ENCODE data around the gene GPC5.

The GPC5 gene

DNA sequence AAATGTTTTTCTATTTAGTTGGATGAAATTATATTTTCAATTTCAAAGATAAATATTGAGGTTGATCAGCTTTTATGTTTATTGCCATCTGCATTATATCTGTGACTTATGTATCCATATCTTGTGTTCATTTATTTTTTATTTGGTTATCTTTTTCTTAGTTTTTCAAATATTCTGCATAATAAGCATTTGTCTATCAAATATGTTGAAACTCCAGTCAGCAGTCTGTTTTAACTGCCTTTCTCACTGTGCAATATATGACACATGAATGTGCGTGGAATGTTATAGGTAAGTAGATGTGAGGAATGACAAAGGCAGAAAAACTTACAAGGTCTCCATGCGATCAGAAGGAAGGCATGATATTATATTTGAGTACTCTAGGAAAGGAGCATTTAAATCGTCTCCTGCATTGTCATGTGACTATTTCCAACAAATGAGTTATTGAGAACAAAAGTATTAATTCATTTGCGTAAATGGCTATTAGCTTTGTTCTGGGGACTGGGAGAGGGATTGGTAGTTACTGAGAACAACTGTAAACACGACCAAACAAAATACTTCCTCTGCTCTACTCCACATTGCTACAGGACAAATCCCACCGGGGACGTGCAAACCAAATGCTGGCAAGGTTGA lies 318.1 kb downstream of the GPC5 start:
- H3K27me3 Mint-ChIP-seq (ENCODE audit: low read depth) = peaks cover 3% of the 10 kb centered on the region
- no peak overlapping the region for H3K27ac Mint-ChIP-seq
- no peaks in the 10 kb centered on the region for H3K4me1 Mint-ChIP-seq (ENCODE audit: low read depth)
- H3K36me3 Mint-ChIP-seq (ENCODE audit: low read depth) = no peaks in the 10 kb centered on the region
- no peak overlapping the region for H3K4me3 Mint-ChIP-seq
- H3K9me3 Mint-ChIP-seq = no peaks in the 10 kb centered on the region

DNA sequence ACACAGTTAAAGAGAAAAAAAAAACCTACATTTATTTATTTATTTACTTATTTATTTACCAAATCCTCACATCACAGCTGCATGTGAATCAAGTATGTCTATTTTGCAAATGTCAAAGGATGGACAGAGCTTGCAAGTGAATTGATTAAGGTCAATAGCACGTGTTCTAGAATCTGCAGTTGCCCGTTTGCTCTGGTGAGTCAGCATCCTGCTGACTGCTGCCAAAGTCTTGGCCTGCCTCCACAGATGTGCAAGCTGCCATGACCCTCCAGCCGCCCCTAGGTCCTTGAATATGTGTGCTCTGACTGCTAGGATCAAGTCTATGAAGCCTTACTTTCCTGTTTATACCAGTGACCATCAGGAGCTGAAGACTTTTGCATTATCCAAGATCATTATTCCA lies 320.6 kb downstream of the GPC5 start:
- Mint-ChIP-seq H3K9me3 (no peaks in the 10 kb centered on the region), H3K4me3 (no peak overlapping the region), H3K36me3 (ENCODE audit: low read depth) (no peaks in the 10 kb centered on the region), H3K4me1 (ENCODE audit: low read depth) (no peaks in the 10 kb centered on the region), H3K27me3 (ENCODE audit: low read depth) (peaks cover 3% of the 10 kb centered on the region), H3K27ac (no peak overlapping the region)

GRCh38 chr13:91721413-91721812 lies 323.0 kb downstream of the GPC5 start:
- no peak overlapping the region for H3K27ac Mint-ChIP-seq
- peaks cover 3% of the 10 kb centered on the region for H3K27me3 Mint-ChIP-seq (ENCODE audit: low read depth)
- no peaks in the 10 kb centered on the region for H3K4me1 Mint-ChIP-seq (ENCODE audit: low read depth)
- H3K9me3 Mint-ChIP-seq = no peaks in the 10 kb centered on the region
- H3K36me3 Mint-ChIP-seq (ENCODE audit: low read depth) = no peaks in the 10 kb centered on the region
- no peak overlapping the region for H3K4me3 Mint-ChIP-seq

GRCh38 chr13:91722267-91722884 lies 324.0 kb downstream of the GPC5 start:
- Mint-ChIP-seq H3K36me3 (ENCODE audit: low read depth) (no peaks in the 10 kb centered on the region), H3K27me3 (ENCODE audit: low read depth) (peaks cover 3% of the 10 kb centered on the region), H3K27ac (no peak overlapping the region), H3K4me1 (ENCODE audit: low read depth) (no peaks in the 10 kb centered on the region), H3K4me3 (no peak overlapping the region), H3K9me3 (no peaks in the 10 kb centered on the region)

DNA sequence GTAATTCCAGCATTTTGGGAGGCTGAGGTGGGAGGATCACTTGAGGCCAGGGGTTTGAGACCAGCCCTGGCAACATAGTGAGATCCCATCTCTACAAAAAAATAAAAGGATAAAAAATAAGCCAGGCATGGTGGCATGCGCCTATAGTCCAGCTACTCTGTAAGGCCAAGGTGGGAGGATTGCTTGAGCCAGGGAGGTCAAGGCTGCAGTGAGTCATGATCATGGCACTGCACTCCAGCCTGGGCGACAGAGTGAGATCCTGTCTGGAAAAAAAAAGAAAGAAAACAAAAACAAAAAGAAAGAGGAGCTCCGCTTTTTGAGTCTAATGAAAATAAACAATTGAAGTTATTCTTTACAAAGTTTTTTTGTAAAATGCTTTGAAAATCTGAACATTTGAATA lies 326.2 kb downstream of the GPC5 start:
- no peak overlapping the region for H3K4me3 Mint-ChIP-seq
- H3K36me3 Mint-ChIP-seq (ENCODE audit: low read depth) = no peaks in the 10 kb centered on the region
- H3K27me3 Mint-ChIP-seq (ENCODE audit: low read depth) = peaks cover 3% of the 10 kb centered on the region
- no peaks in the 10 kb centered on the region for H3K9me3 Mint-ChIP-seq
- no peaks in the 10 kb centered on the region for H3K4me1 Mint-ChIP-seq (ENCODE audit: low read depth)
- no peak overlapping the region for H3K27ac Mint-ChIP-seq

DNA sequence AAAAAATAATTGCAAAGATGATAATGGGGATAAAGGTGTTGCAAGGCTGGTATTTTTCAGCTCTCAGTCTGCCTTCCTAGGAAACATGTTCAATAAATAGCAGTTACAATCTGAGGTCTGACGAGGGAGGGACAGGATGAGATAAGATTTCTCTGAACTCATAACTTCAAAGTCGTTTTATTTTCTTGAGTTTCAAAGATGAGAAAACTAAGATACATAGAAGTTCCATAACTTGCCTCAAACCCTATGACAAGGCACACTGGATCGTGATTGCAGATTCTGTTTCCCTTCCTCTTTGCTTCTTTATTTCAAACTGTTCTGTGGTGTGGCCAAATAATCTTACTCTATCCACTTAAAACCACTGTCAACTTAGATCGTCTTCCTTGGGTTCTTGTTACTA lies 327.2 kb downstream of the GPC5 start:
- peaks cover 2% of the 10 kb centered on the region for H3K27me3 Mint-ChIP-seq (ENCODE audit: low read depth)
- H3K36me3 Mint-ChIP-seq (ENCODE audit: low read depth) = no peaks in the 10 kb centered on the region
- no peaks in the 10 kb centered on the region for H3K4me1 Mint-ChIP-seq (ENCODE audit: low read depth)
- no peak overlapping the region for H3K4me3 Mint-ChIP-seq
- no peaks in the 10 kb centered on the region for H3K9me3 Mint-ChIP-seq
- no peak overlapping the region for H3K27ac Mint-ChIP-seq

DNA sequence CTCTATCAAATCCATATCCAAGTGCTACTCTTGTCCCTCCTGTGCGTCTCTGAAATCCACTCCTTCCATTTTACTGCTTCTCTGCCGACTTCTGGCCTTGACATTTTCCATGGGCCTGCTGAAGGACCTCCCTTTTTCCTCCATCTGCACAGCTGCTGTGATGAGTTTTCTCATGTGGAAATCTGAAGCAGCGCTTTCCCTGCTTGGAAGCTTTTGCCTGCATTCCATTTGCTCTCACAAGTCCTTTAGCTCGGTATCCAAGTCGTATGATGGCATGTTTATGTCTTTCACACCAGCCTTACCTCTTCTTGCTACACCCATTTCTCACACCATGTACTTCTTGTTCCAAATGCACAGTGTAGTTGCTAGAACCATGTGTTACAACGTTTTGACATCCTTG lies 328.2 kb downstream of the GPC5 start:
- H3K4me1 Mint-ChIP-seq (ENCODE audit: low read depth) = no peaks in the 10 kb centered on the region

GRCh38 chr13:91729859-91730258 lies 331.4 kb downstream of the GPC5 start:
- no peak overlapping the region for H3K4me3 Mint-ChIP-seq
- H3K9me3 Mint-ChIP-seq = no peaks in the 10 kb centered on the region
- no peak overlapping the region for H3K27ac Mint-ChIP-seq
- H3K36me3 Mint-ChIP-seq (ENCODE audit: low read depth) = no peaks in the 10 kb centered on the region
- no peaks in the 10 kb centered on the region for H3K27me3 Mint-ChIP-seq (ENCODE audit: low read depth)
- no peaks in the 10 kb centered on the region for H3K4me1 Mint-ChIP-seq (ENCODE audit: low read depth)

More for the DNA sequence above, 328.2 kb downstream of the GPC5 start:
- Mint-ChIP-seq H3K36me3 (ENCODE audit: low read depth) (no peaks in the 10 kb centered on the region), H3K9me3 (no peaks in the 10 kb centered on the region), H3K27me3 (ENCODE audit: low read depth) (no peaks in the 10 kb centered on the region), H3K4me3 (no peak overlapping the region), H3K27ac (no peak overlapping the region)

DNA sequence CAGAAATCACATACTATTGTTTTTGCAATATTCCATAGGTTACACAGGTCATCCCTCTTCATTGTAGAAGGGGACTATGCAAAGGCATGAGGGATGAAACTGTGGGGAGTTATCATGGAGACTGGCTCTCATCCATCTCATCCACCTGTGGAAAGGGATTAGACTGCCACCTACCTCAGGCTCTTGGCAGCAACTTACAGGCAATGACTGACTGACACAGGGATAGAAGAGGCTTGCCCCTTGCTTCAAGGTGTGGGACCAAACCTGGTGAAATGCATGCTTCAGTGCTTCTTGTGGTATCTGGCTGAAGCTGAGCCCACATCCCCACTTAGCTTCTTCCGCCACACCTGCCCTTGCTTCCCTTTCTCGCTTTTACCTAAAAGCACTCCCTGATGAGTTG lies 341.3 kb downstream of the GPC5 start:
- Mint-ChIP-seq H3K9me3 (no peaks in the 10 kb centered on the region), H3K36me3 (ENCODE audit: low read depth) (no peaks in the 10 kb centered on the region), H3K4me1 (ENCODE audit: low read depth) (no peaks in the 10 kb centered on the region), H3K27ac (no peak overlapping the region), H3K4me3 (no peak overlapping the region), H3K27me3 (ENCODE audit: low read depth) (no peaks in the 10 kb centered on the region)

GRCh38 chr13:91740756-91741155 lies 342.3 kb downstream of the GPC5 start:
- H3K27me3 Mint-ChIP-seq (ENCODE audit: low read depth) = no peaks in the 10 kb centered on the region
- no peak overlapping the region for H3K4me3 Mint-ChIP-seq
- no peaks in the 10 kb centered on the region for H3K36me3 Mint-ChIP-seq (ENCODE audit: low read depth)
- H3K27ac Mint-ChIP-seq = no peak overlapping the region
- H3K9me3 Mint-ChIP-seq = no peaks in the 10 kb centered on the region
- H3K4me1 Mint-ChIP-seq (ENCODE audit: low read depth) = no peaks in the 10 kb centered on the region

DNA sequence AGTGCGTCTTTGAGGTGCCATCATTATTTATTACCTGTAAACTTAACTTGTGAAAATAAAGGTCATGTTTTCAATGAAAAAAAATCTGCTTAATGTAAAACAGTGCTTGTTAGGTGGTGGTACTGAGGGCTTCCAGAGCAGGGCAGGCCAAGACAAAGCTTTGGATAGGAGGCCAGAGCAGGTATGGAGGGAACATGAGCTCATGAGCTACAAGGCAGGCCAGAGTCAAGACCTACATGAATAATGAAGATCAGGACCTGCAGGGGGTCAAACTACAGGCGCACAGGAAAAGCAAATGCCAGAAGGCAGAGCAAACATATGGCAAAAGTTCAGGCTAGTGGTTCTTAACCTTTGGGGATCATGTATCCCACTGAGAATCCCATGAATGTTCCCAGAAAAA lies 343.5 kb downstream of the GPC5 start:
- H3K36me3 Mint-ChIP-seq (ENCODE audit: low read depth) = no peaks in the 10 kb centered on the region
- H3K9me3 Mint-ChIP-seq = no peaks in the 10 kb centered on the region
- H3K4me3 Mint-ChIP-seq = no peak overlapping the region
- H3K4me1 Mint-ChIP-seq (ENCODE audit: low read depth) = no peaks in the 10 kb centered on the region
- no peak overlapping the region for H3K27ac Mint-ChIP-seq
- H3K27me3 Mint-ChIP-seq (ENCODE audit: low read depth) = no peaks in the 10 kb centered on the region

DNA sequence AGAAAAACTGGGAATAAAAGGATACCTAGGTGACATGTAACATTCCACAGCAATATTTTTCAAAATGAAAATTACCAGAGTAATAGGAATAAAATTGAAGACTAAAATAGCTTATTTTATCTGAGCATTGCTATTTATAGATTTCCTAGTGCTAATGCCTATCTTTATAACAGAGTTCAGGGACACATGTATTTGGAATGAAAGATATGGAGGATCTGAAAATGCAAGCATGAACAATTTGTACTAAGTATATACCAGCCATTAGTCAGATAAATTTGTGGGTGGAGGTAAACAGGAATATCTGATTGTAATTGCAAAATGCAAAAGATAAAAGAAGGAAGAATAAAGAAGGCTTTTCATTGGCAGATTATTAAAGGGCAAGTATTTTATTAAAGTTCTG lies 345.9 kb downstream of the GPC5 start:
- no peaks in the 10 kb centered on the region for H3K36me3 Mint-ChIP-seq (ENCODE audit: low read depth)
- H3K4me3 Mint-ChIP-seq = no peak overlapping the region
- no peak overlapping the region for H3K27ac Mint-ChIP-seq
- H3K4me1 Mint-ChIP-seq (ENCODE audit: low read depth) = no peaks in the 10 kb centered on the region
- no peaks in the 10 kb centered on the region for H3K9me3 Mint-ChIP-seq
- H3K27me3 Mint-ChIP-seq (ENCODE audit: low read depth) = no peaks in the 10 kb centered on the region

- H3K4me3 Mint-ChIP-seq = no peak overlapping the region
- H3K27ac Mint-ChIP-seq = no peak overlapping the region
- H3K36me3 Mint-ChIP-seq (ENCODE audit: low read depth) = no peaks in the 10 kb centered on the region
- no peaks in the 10 kb centered on the region for H3K4me1 Mint-ChIP-seq (ENCODE audit: low read depth)
- no peaks in the 10 kb centered on the region for H3K9me3 Mint-ChIP-seq
- no peaks in the 10 kb centered on the region for H3K27me3 Mint-ChIP-seq (ENCODE audit: low read depth)
Observed at GRCh38 chr13:91745967-91746366, 347.5 kb downstream of the GPC5 start.

DNA sequence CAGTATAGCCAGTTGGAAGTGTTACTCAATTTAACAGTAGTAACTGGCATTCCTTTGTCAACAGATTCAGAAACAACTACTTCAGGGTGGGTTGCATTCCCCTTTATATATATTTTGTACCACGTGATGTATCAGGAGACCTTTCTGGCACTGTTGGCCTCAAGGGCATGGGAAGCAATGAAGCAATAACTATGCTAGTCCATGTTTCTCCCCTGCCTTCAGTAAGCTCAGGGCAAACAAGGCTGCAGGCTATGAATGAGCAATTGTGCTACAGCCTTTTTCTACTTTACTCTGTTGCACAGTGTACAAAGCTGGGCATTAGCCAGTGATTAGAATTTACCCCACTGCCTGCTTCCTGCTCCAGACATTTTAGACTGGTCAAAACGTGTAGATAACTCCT lies 348.8 kb downstream of the GPC5 start:
- H3K9me3 Mint-ChIP-seq = no peaks in the 10 kb centered on the region
- no peak overlapping the region for H3K27ac Mint-ChIP-seq
- H3K36me3 Mint-ChIP-seq (ENCODE audit: low read depth) = no peaks in the 10 kb centered on the region
- no peaks in the 10 kb centered on the region for H3K4me1 Mint-ChIP-seq (ENCODE audit: low read depth)
- no peaks in the 10 kb centered on the region for H3K27me3 Mint-ChIP-seq (ENCODE audit: low read depth)
- no peak overlapping the region for H3K4me3 Mint-ChIP-seq

- no peaks in the 10 kb centered on the region for H3K9me3 Mint-ChIP-seq
- H3K27me3 Mint-ChIP-seq (ENCODE audit: low read depth) = no peaks in the 10 kb centered on the region
- no peaks in the 10 kb centered on the region for H3K4me1 Mint-ChIP-seq (ENCODE audit: low read depth)
- no peak overlapping the region for H3K4me3 Mint-ChIP-seq
- H3K27ac Mint-ChIP-seq = no peak overlapping the region
- no peaks in the 10 kb centered on the region for H3K36me3 Mint-ChIP-seq (ENCODE audit: low read depth)
Observed at GRCh38 chr13:91748416-91749089, 350.1 kb downstream of the GPC5 start.
